ENCODE measurements around the gene BTN2A1.

DNA sequence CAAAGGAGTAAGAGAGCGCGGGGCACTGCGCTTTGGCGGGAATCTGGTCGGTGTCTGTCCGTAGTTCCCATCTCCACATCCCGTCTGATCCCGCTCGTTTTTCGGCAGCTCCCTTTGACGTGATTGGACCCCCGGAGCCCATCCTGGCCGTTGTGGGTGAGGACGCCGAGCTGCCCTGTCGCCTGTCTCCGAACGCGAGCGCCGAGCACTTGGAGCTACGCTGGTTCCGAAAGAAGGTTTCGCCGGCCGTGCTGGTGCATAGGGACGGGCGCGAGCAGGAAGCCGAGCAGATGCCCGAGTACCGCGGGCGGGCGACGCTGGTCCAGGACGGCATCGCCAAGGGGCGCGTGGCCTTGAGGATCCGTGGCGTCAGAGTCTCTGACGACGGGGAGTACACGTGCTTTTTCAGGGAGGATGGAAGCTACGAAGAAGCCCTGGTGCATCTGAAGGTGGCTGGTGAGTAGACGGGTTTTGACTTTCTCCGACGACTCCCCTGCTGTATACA lies 43.8 kb downstream of the BTN2A1 start:
- TF ChIP-seq CTCF (IDR thresholded peaks at IDR 0.05) (no peak), POLR2AphosphoS5 (IDR thresholded peaks at IDR 0.05) (peak in 2 of 4 donors; percentile 16 to 39), EP300 (IDR thresholded peaks at IDR 0.05) (no peak)

All from sigmoid colon (tissue), 4 donors.